GM12878 (cell line): ENCODE measurements around the gene PCDH15.

Experiments
- EZH2 ChIP-seq: IDR thresholded peaks from 2 replicates; pipeline ENCODE4 v1.6.1; 2012; ENCODE audit warnings: low read depth, mild to moderate bottlenecking, control low read depth, inconsistent platforms, low read length, borderline replicate concordance; ENCODE audit not compliant: control insufficient read depth
- GABPA ChIP-seq: IDR thresholded peaks from 2 replicates; pipeline ENCODE4 v1.6.1; 2014; ENCODE audit warnings: antibody characterized with exemption, low read depth, mild to moderate bottlenecking, inconsistent platforms
- TARDBP ChIP-seq: IDR thresholded peaks from 2 replicates; pipeline ENCODE4 v1.6.1; 2016; ENCODE audit warnings: borderline replicate concordance
- TF ChIP-seq, protein P1 (sequence below): fragments of 150-350 bp; IDR thresholded peaks from 2 replicates; pipeline ENCODE4 v1.6.1; 2016; ENCODE audit warnings: low read depth, low read length

- TF ChIP-seq, protein P1, sequence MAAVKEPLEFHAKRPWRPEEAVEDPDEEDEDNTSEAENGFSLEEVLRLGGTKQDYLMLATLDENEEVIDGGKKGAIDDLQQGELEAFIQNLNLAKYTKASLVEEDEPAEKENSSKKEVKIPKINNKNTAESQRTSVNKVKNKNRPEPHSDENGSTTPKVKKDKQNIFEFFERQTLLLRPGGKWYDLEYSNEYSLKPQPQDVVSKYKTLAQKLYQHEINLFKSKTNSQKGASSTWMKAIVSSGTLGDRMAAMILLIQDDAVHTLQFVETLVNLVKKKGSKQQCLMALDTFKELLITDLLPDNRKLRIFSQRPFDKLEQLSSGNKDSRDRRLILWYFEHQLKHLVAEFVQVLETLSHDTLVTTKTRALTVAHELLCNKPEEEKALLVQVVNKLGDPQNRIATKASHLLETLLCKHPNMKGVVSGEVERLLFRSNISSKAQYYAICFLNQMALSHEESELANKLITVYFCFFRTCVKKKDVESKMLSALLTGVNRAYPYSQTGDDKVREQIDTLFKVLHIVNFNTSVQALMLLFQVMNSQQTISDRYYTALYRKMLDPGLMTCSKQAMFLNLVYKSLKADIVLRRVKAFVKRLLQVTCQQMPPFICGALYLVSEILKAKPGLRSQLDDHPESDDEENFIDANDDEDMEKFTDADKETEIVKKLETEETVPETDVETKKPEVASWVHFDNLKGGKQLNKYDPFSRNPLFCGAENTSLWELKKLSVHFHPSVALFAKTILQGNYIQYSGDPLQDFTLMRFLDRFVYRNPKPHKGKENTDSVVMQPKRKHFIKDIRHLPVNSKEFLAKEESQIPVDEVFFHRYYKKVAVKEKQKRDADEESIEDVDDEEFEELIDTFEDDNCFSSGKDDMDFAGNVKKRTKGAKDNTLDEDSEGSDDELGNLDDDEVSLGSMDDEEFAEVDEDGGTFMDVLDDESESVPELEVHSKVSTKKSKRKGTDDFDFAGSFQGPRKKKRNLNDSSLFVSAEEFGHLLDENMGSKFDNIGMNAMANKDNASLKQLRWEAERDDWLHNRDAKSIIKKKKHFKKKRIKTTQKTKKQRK = no peak
- TF ChIP-seq TARDBP (no peak), GABPA (no peak), EZH2 (no peak)
These were observed 147.5 kb downstream of the PCDH15 start for GRCh38 chr10:54653518-54653917.
